ENCODE data around the gene CLEC14A. TPM values are rescaled to one million over a fixed set of nuclear protein-coding genes. Genes with fewer than 3 reads are reported as not detected.

Gene CLEC14A
- polyA plus RNA-seq, 2 of the 4 experiments (the other 2 are of a cell fraction), result not detected

- Histone ChIP-seq H3K9me3 (no peaks in the 10 kb centered on the region), H3K4me1 (no peaks in the 10 kb centered on the region), H3K4me2 (no peak overlapping the region), H3K4me3 (no peak overlapping the region), H3K27ac (no peak overlapping the region)
- WGBS (ENCODE audit: missing lambda C conversion rate), result 24% methylated on average over 24 of the region's 44 CpGs
- FAIRE-seq, result no peak
- no peak for TF ChIP-seq PHF8 (IDR thresholded peaks at IDR 0.05; ENCODE audit: borderline replicate concordance, low read depth)
- TF ChIP-seq ZNF302 (CRISPR knock-in tag; IDR thresholded peaks at IDR 0.05), result no peak
- no peak; a peak in 1 of 6 replicates for ATAC-seq
- DNase-seq (ENCODE audit: low read depth in 1 of 2, low spot score in 1 of 2), result no peak
- ChIA-PET POLR2A (no interaction called here), CTCF (no interaction called here)
Observed at GRCh38 chr14:38254571-38255407, 1.1 kb downstream of the CLEC14A start.

GRCh38 chr14:38253676-38254075 is 2.2 kb downstream of the CLEC14A start:
- FAIRE-seq, result no peak
- H3K4me2 ChIP-seq, result no peak overlapping the region

More at GRCh38 chr14:38253676-38254075, 2.2 kb downstream of the CLEC14A start:
- DNase-seq (ENCODE audit: low read depth in 1 of 2, low spot score in 1 of 2) (no peak), ATAC-seq (no peak)
- H3K4me3 ChIP-seq, result no peak overlapping the region
- no peaks in the 10 kb centered on the region for H3K9me3 ChIP-seq
- TF ChIP-seq HMGXB4 (CRISPR knock-in tag; IDR thresholded peaks at IDR 0.05; ENCODE audit: borderline replicate concordance) (no peak), RAD21 (conservative IDR thresholded peaks at IDR 0.05 in 1 of 2, IDR thresholded peaks at IDR 0.05 in 1 of 2) (no peak), GATA3 (IDR thresholded peaks at IDR 0.05; ENCODE audit: borderline replicate concordance) (no peak), HOXA7 (CRISPR knock-in tag; IDR thresholded peaks at IDR 0.05) (no peak), FOSB (CRISPR knock-in tag; IDR thresholded peaks at IDR 0.05) (no peak), NPAS2 (CRISPR knock-in tag; IDR thresholded peaks at IDR 0.05; ENCODE audit: borderline replicate concordance) (no peak), NR3C1 (IDR thresholded peaks at IDR 0.05) (no peak), NFE2L2 (conservative IDR thresholded peaks at IDR 0.05; ENCODE audit: low read length) (no peak), SREBF2 (IDR thresholded peaks at IDR 0.05) (no peak), EP300 (IDR thresholded peaks at IDR 0.05) (no peak), TFCP2L1 (CRISPR knock-in tag; IDR thresholded peaks at IDR 0.05) (no peak), TP53 (CRISPR knock-in tag; IDR thresholded peaks at IDR 0.05) (no peak), REST (IDR thresholded peaks at IDR 0.05) (no peak), ATOH8 (CRISPR knock-in tag; IDR thresholded peaks at IDR 0.05; ENCODE audit: low read depth) (no peak), ZC3H11A (IDR thresholded peaks at IDR 0.05) (no peak)
- TF ChIP-seq, protein P1, sequence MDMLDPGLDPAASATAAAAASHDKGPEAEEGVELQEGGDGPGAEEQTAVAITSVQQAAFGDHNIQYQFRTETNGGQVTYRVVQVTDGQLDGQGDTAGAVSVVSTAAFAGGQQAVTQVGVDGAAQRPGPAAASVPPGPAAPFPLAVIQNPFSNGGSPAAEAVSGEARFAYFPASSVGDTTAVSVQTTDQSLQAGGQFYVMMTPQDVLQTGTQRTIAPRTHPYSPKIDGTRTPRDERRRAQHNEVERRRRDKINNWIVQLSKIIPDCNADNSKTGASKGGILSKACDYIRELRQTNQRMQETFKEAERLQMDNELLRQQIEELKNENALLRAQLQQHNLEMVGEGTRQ (IDR thresholded peaks at IDR 0.05), result no peak
- POLR2A ChIA-PET, result no interaction called here
- H3K4me1 ChIP-seq, result no peaks in the 10 kb centered on the region
- CTCF ChIA-PET, result no interaction called here
- H3K27ac ChIP-seq, result no peak overlapping the region
- 2% methylated on average over 4 of the region's 4 CpGs for WGBS (ENCODE audit: missing lambda C conversion rate)

Measured in A549 (cell line).